GM08714 (cell line): Measurements from ENCODE around the gene DCAF11.
A peak's percentile ranks its signal among the peaks of the same experiment; 100 is the strongest.

Source experiments
- H3K4me3 ChIP-seq: fragments of 200-500 bp; sonication (Bioruptor generic); 2 replicates; pipeline ENCODE4 v1.5.1; 2014; ENCODE audit warnings: mild to moderate bottlenecking, low read length, inconsistent platforms
- ZNF274 ChIP-seq: IDR thresholded peaks from 2 replicates; pipeline ENCODE4 v1.6.1; 2012; ENCODE audit warnings: mild to moderate bottlenecking, low read depth, low read length

The DCAF11 gene

DNA sequence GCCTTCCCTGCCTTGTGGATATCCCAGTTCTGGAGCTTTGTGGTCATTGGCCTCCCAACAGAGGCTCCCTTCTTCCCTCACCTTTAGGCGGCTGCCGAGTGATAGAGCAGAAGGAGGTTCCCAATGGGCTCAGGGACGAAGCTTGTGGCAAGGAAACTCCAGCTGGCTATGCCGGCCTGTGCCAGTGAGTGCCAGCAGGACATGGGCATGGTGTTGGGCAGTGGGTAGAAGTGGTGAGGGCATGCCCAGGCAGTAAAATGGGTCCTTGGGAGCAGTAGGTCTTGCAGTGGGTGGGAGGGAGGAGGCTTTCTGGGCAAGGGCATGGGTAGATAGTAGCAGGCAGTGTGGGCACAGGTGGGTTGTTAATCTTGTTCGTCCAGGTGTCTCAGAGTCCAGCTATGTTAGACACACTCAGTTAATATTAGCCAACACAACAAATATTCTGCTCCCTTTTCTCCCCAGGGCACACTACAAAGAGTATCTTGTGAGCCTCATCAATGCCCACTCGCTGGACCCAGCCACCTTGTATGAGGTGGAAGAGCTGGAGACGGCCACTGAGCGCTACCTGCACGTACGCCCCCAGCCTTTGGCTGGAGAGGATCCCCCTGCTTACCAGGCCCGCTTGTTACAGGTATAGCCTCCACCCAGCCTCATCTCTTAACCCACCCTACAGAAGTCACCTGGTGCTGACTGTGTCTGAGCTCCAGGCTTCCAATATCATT lies 45.4 kb downstream of the DCAF11 start:
- H3K4me3 ChIP-seq = no peak overlapping the region
- no peak for TF ChIP-seq ZNF274

DNA sequence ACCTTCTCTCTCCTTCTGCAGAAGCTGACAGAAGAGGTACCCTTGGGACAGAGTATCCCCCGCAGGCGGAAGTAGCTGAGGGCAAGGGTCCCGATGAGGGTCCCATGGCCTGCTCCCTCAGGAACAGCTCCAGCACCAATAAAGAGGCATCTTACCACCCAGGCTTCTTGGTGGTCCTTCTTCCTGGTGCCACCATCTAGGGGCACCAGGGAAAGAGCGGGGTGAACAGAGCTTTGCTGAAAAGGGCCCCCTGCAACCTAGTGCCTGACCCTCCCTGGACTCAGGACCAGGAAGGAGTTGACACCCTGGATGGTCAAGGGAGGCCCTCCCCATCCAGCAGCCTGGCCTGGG lies 45.9 kb downstream of the DCAF11 start:
- TF ChIP-seq ZNF274 = no peak
- H3K4me3 ChIP-seq = no peak overlapping the region; the same call in 1 of the 2 replicates

GRCh38 chr14:24160850-24161804 lies 46.5 kb downstream of the DCAF11 start, which contains the start of gene IRF9:
Gene IRF9, plus strand, starts transcription at chr14:24161265. Its CDS starts 880 bp downstream, at chr14:24162145.
- H3K4me3 ChIP-seq = peak within 1 kb of the TSS; percentile 89
- no peak for TF ChIP-seq ZNF274

GRCh38 chr14:24162093-24162492 lies 47.5 kb downstream of the DCAF11 start:
- H3K4me3 ChIP-seq = peak overlapping the region; percentile 89
- no peak for TF ChIP-seq ZNF274

GRCh38 chr14:24164518-24164991 lies 50.0 kb downstream of the DCAF11 start:
- H3K4me3 ChIP-seq = no peak overlapping the region
- TF ChIP-seq ZNF274 = no peak

- TF ChIP-seq ZNF274 = no peak
- H3K4me3 ChIP-seq = no peak overlapping the region
These were observed 51.2 kb downstream of the DCAF11 start for GRCh38 chr14:24165785-24166184.

GRCh38 chr14:24167469-24168114 lies 53.0 kb downstream of the DCAF11 start:
- no peak overlapping the region for H3K4me3 ChIP-seq
- no peak for TF ChIP-seq ZNF274

DNA sequence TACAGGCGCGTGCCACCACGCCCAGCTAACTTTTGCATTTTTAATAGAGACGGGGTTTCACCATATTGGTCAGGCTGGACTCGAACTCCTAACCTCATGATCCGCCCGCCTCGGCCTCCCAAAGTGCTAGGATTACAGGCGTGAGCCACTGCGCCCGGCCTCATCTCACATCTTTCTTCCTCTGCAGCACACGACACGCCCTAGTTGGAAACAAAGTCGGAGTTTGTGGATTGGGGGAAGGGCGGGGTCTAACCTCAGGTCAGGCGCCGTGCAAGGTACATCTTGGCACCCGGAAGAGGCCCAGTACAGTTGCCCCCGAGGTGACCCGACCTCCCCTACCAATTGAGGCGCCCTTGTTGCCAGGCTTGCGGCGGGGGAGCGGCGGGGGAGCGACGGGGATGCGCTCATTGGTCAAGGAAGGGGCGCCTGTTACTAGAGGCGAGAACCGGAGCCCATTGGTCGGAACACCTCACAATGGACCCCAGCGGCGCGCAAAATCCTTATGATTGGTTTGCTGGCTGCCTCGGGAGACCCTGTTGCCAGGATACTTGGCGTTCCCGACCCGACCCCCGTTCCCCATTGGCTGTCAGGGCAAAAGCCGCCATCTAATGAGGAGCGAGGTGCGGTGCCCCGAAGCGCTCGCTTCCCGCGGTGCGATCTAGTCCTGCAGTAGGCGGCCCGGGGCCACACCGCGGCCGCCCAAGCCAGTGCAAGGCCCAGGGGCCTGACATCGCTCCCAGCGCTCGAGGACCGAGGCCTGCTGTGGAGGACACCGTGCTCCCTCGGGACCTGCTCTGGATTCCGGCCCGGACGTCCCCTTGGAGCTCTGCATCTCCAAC lies 57.1 kb downstream of the DCAF11 start, which contains the start of gene REC8:
REC8 (plus strand) TSS at position 659 of the 839 bp plus-strand sequence. CDS start 473 bp downstream, outside the sequence.
- peak within 1 kb of the TSS; percentile 65; the same call in 1 of the 2 replicates for H3K4me3 ChIP-seq
- TF ChIP-seq ZNF274 = no peak

DNA sequence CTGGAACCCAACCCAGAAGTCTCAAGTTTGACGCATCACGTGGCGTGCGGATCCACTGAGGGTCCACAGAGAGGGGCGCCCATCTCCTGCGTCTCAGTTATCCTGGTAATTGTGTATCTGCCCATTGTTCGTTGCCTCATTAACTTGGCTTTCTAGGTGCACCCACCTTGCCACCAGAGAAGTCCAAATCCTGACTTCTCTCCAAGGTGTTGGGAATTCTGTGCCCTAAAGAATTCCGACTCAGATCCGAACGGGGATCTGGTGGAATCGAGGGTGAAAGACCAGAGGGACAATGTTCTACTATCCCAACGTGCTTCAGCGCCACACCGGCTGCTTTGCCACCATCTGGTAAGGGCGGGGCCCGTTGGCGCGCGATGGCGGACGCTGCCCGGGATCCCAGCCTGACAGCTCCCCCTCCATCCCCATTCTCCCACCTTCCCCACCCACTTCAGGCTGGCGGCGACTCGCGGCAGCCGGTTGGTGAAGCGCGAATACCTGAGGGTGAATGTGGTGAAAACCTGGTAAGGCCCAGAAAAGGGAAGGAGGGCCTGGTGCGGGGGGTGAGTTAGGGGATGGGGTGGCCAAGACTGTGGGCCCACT lies 57.8 kb downstream of the DCAF11 start:
- no peak for TF ChIP-seq ZNF274
- H3K4me3 ChIP-seq = peak overlapping the region; percentile 65; the same call in 1 of the 2 replicates

- no peak for TF ChIP-seq ZNF274
- H3K4me3 ChIP-seq = peak overlapping the region; percentile 65; the same call in 1 of the 2 replicates
These were observed 58.3 kb downstream of the DCAF11 start for GRCh38 chr14:24172871-24173281.
